GM12878 (cell line): Measurements from ENCODE around the gene SOD2. TPM values are rescaled to one million over a fixed set of nuclear protein-coding genes. Genes with fewer than 3 reads are reported as not detected.
A peak's percentile ranks its signal among the peaks of the same experiment; 100 is the strongest.

Source experiments
- BCL11A ChIP-seq: IDR thresholded peaks from 2 replicates; pipeline ENCODE4 v1.6.1; 2011; ENCODE audit warnings: low read depth, low read length
- BCLAF1 ChIP-seq: fragments of 450-650 bp; IDR thresholded peaks from 2 replicates; pipeline ENCODE4 v1.6.1; 2017; ENCODE audit warnings: antibody characterized with exemption, mild to moderate bottlenecking, moderate library complexity
- BHLHE40 ChIP-seq, 2 experiments: fragments of 450-650 bp in 1 of 2; IDR thresholded peaks; 2 replicates each; pipeline ENCODE4 v1.6.1; 2011 to 2017; ENCODE audit warnings: low read depth in 2 of 2, borderline replicate concordance in 1 of 2, improper control_type of control experiment in 1 of 2, low read length in 1 of 2, mild to moderate bottlenecking in 1 of 2
- BMI1 ChIP-seq: fragments of 450-650 bp; IDR thresholded peaks from 2 replicates; pipeline ENCODE4 v1.6.1; 2016; ENCODE audit warnings: mild to moderate bottlenecking, moderate library complexity, borderline replicate concordance
- ELK1 ChIP-seq: IDR thresholded peaks from 2 replicates; pipeline ENCODE4 v1.6.1; 2012; ENCODE audit warnings: low read depth, low read length, improper control_type of control experiment
- ESRRA ChIP-seq: IDR thresholded peaks from 2 replicates; pipeline ENCODE4 v1.6.1; 2012; ENCODE audit warnings: mild to moderate bottlenecking, low read length, improper control_type of control experiment
- ETV6 ChIP-seq, 2 experiments: fragments of 450-650 bp in 1 of 2; IDR thresholded peaks in 1 of 2; conservative IDR thresholded peaks in 1 of 2; 2 replicates each; pipeline ENCODE4 v1.6.1; 2014; ENCODE audit warnings: antibody characterized with exemption in 1 of 2, borderline replicate concordance in 1 of 2, low read depth in 1 of 2, mild to moderate bottlenecking in 1 of 2, moderate library complexity in 1 of 2
- KAT2A ChIP-seq: conservative IDR thresholded peaks from 2 replicates; pipeline ENCODE4 v1.6.1; 2011; ENCODE audit warnings: low read depth, low read length; ENCODE audit not compliant: control insufficient read depth
- MLLT1 ChIP-seq: fragments of 450-650 bp; IDR thresholded peaks from 2 replicates; pipeline ENCODE4 v1.6.1; 2016; ENCODE audit warnings: mild to moderate bottlenecking
- NRF1 ChIP-seq: conservative IDR thresholded peaks from 2 replicates; pipeline ENCODE4 v1.6.1; 2011; ENCODE audit warnings: mild to moderate bottlenecking, low read depth, low read length, improper control_type of control experiment
- POLR2A ChIP-seq: IDR thresholded peaks from 2 replicates; pipeline ENCODE4 v1.6.1; 2011; ENCODE audit warnings: low read depth, mild to moderate bottlenecking, low read length
- POLR2AphosphoS2 ChIP-seq: IDR thresholded peaks from 2 replicates; pipeline ENCODE4 v1.6.1; 2011; ENCODE audit warnings: low read depth, mild to moderate bottlenecking, low read length, improper control_type of control experiment, moderate library complexity
- PRDM15 ChIP-seq: fragments of 450-650 bp; formaldehyde crosslinking; IDR thresholded peaks from 2 replicates; pipeline ENCODE4 v1.4.0; 2020; ENCODE audit warnings: mild to moderate bottlenecking, moderate library complexity
- RFX5 ChIP-seq: IDR thresholded peaks from 2 replicates; pipeline ENCODE4 v1.6.1; 2011; ENCODE audit warnings: low read depth, low read length, improper control_type of control experiment
- RUNX3 ChIP-seq: IDR thresholded peaks from 2 replicates; pipeline ENCODE4 v1.6.1; 2012; ENCODE audit warnings: low read length, inconsistent platforms
- STAT3 ChIP-seq: IDR thresholded peaks from 2 replicates; pipeline ENCODE4 v1.6.1; 2011; ENCODE audit warnings: low read depth, low read length, improper control_type of control experiment
- TCF3 ChIP-seq: IDR thresholded peaks from 2 replicates; pipeline ENCODE4 v1.6.1; 2012; ENCODE audit warnings: low read depth, mild to moderate bottlenecking, low read length, borderline replicate concordance; ENCODE audit not compliant: insufficient read depth
- YY1 ChIP-seq: IDR thresholded peaks from 2 replicates; pipeline ENCODE4 v1.6.1; 2011; ENCODE audit warnings: low read depth, mild to moderate bottlenecking, low read length
- ZNF217 ChIP-seq: fragments of 450-650 bp; IDR thresholded peaks from 2 replicates; pipeline ENCODE4 v1.6.1; 2017; ENCODE audit warnings: antibody characterized with exemption, mild to moderate bottlenecking
- ZZZ3 ChIP-seq: IDR thresholded peaks from 2 replicates; pipeline ENCODE4 v1.6.1; 2011; ENCODE audit warnings: low read depth; ENCODE audit not compliant: control insufficient read depth, insufficient read length
- polyA plus RNA-seq, 11 experiments: library from polyadenylated mRNA; depleted of rRNA in 4 of 11; unstranded in 6 of 11; stranded (reverse) in 5 of 11; fragments of >200 nt; fragmentation: Nextera tagmentation in 4 of 11; fragmentation: Illumina TruSeq in 1 of 11; extraction: Ambion mirVana in 4 of 11; extraction: Trizol in 1 of 11; gene quantifications; 1 replicate in 1 of 11; 2 replicates in 10 of 11; pipeline versions ENCODE4 v1.2.1 to v1.2.3, GENCODE V29; 2011 to 2016; ENCODE audit warnings: inconsistent platforms in 2 of 11, missing spikeins in 2 of 11, low read depth in 1 of 11
- total RNA-seq, 4 experiments: library from RNA; depleted of rRNA in 3 of 4; stranded (reverse); fragments of >200 nt in 3 of 4; fragmentation: Illumina TruSeq in 1 of 4; extraction: Trizol in 1 of 4; gene quantifications; 2 replicates each; pipeline versions ENCODE4 v1.2.1 to v1.2.3, GENCODE V29; 2013 to 2021

Gene SOD2
- total and polyA plus RNA-seq, 10 of the 15 experiments (the other 5 are each of a cell fraction or from before 2014, with no cell fraction given), result 12.1 to 55.8 (median 39.1) TPM

GRCh38 chr6:159691133-159691962 is 1.7 kb downstream of the SOD2 start (continued):
- TF ChIP-seq BCLAF1 (0 out of 2 replicates have a peak, but pooled peaks have one; percentile 12), PRDM15 (CRISPR knock-in tag) (no peak), ZNF217 (no peak), POLR2A (no peak), BMI1 (no peak), ZZZ3 (no peak), ETV6 (conservative IDR thresholded peaks at IDR 0.05 in 1 of 2, IDR thresholded peaks at IDR 0.05 in 1 of 2; ENCODE audit: borderline replicate concordance in 1 of 2, low read depth in 1 of 2) (no peak), RFX5 (no peak), ESRRA (no peak), YY1 (no peak), KAT2A (no peak), POLR2AphosphoS2 (no peak), ELK1 (no peak), RUNX3 (peak; percentile 12; the same call in 1 of the 2 replicates), MLLT1 (no peak), NRF1 (no peak), TCF3 (no peak), BHLHE40 (IDR thresholded peaks at IDR 0.05; ENCODE audit: borderline replicate concordance in 1 of 2, low read depth in 2 of 2, low read length in 1 of 2) (no peak), STAT3 (no peak), BCL11A (no peak)
